Measurements from ENCODE around the gene ASTN2.

DNA sequence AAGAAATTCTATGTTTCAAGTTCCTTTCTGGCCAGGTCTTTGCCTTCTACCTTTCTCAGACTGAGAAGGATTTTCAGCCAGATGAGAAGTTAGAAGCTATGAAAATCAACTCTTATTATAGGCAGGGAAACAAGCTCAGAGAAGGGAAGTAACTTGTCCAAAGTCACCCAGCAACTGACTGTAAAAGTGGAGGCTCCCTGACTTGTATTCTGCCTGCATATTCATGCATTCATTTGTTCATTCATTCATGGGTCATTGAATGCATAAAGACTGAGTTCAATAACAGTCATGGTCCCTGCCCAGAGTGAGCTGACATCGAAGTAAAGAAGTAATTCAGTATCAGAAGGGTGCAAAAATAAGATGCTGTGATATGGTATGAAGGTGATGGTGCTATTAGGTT, 1021.7 kb downstream of the ASTN2 start:
- TF ChIP-seq, protein P1, sequence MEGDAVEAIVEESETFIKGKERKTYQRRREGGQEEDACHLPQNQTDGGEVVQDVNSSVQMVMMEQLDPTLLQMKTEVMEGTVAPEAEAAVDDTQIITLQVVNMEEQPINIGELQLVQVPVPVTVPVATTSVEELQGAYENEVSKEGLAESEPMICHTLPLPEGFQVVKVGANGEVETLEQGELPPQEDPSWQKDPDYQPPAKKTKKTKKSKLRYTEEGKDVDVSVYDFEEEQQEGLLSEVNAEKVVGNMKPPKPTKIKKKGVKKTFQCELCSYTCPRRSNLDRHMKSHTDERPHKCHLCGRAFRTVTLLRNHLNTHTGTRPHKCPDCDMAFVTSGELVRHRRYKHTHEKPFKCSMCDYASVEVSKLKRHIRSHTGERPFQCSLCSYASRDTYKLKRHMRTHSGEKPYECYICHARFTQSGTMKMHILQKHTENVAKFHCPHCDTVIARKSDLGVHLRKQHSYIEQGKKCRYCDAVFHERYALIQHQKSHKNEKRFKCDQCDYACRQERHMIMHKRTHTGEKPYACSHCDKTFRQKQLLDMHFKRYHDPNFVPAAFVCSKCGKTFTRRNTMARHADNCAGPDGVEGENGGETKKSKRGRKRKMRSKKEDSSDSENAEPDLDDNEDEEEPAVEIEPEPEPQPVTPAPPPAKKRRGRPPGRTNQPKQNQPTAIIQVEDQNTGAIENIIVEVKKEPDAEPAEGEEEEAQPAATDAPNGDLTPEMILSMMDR (IDR thresholded peaks at IDR 0.05; ENCODE audit: low read depth, low read length): no peak
- TF ChIP-seq POLR2A (IDR thresholded peaks at IDR 0.05; ENCODE audit: extremely low read depth, insufficient read length): no peak
- TF ChIP-seq, protein P2, sequence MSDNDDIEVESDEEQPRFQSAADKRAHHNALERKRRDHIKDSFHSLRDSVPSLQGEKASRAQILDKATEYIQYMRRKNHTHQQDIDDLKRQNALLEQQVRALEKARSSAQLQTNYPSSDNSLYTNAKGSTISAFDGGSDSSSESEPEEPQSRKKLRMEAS (IDR thresholded peaks at IDR 0.05; ENCODE audit: low read depth, low read length): no peak
- no peak for TF ChIP-seq MYC (IDR thresholded peaks at IDR 0.05; ENCODE audit: low read depth, low read length)
